ENCODE results near the gene ARMH4.

Gene ARMH4

GRCh38 chr14:58026219-58026618, 125.8 kb downstream of the ARMH4 start:
- no peak for DNase-seq

GRCh38 chr14:58014778-58015177, 137.2 kb downstream of the ARMH4 start:
- DNase-seq: no peak

GRCh38 chr14:58002618-58003017, 149.4 kb downstream of the ARMH4 start:
- no peak for DNase-seq

- no peak for DNase-seq
Observed at GRCh38 chr14:57999979-58000378, 152.0 kb downstream of the ARMH4 start.

GRCh38 chr14:57999471-57999870, 152.5 kb downstream of the ARMH4 start:
- no peak for DNase-seq

GRCh38 chr14:57998766-57999165, 153.2 kb downstream of the ARMH4 start:
- no peak for DNase-seq

- DNase-seq: no peak
Observed at GRCh38 chr14:57991353-57991752, 160.7 kb downstream of the ARMH4 start.

- DNase-seq: no peak
Observed at GRCh38 chr14:57988445-57988844, 163.6 kb downstream of the ARMH4 start.

GRCh38 chr14:57987596-57988300, 164.3 kb downstream of the ARMH4 start:
- DNase-seq: no peak

- DNase-seq: no peak
Observed at GRCh38 chr14:57987051-57987450, 165.0 kb downstream of the ARMH4 start.

- no peak for DNase-seq
Observed at GRCh38 chr14:57982804-57983634, 169.0 kb downstream of the ARMH4 start.

- DNase-seq: no peak
Observed at GRCh38 chr14:57981817-57982560, 170.0 kb downstream of the ARMH4 start.

GRCh38 chr14:57979376-57980048, 172.5 kb downstream of the ARMH4 start:
- DNase-seq: no peak

GRCh38 chr14:57976701-57977100, 175.3 kb downstream of the ARMH4 start:
- DNase-seq: no peak

- no peak for DNase-seq
Observed at GRCh38 chr14:57974896-57975295, 177.1 kb downstream of the ARMH4 start.

- no peak for DNase-seq
Observed at GRCh38 chr14:57970594-57970993, 181.4 kb downstream of the ARMH4 start.

- no peak for DNase-seq
Observed at GRCh38 chr14:57970175-57970574, 181.8 kb downstream of the ARMH4 start.

- no peak for DNase-seq
Observed at GRCh38 chr14:57963071-57963470, 188.9 kb downstream of the ARMH4 start.

GRCh38 chr14:57962325-57963035, 189.5 kb downstream of the ARMH4 start:
- DNase-seq: no peak

GRCh38 chr14:57961786-57962060, 190.3 kb downstream of the ARMH4 start:
- DNase-seq: no peak

- DNase-seq: no peak
Observed at GRCh38 chr14:57960946-57961785, 190.8 kb downstream of the ARMH4 start.

GRCh38 chr14:57957441-57957840, 194.6 kb downstream of the ARMH4 start:
- DNase-seq: no peak

Data from NCI-H446 treated with DMSO at 0.1 percent for 48 hours (cell line).